Caco-2 (cell line): Measurements from ENCODE around the gene NUP85. TPM values are rescaled to one million over a fixed set of nuclear protein-coding genes. Genes with fewer than 3 reads are reported as not detected.

Source experiments
- BruUV-seq: library from RNA; stranded (reverse); fragments of 400-500 nt; replicated peaks from 2 replicates; lab custom pipeline; 2021; lab: Mats Ljungman, UMichigan
- CTCF ChIA-PET: fragments of 300-600 bp; sonication (Branson Sonifier 250); formaldehyde crosslinking; loops from one replicate; lab custom pipeline; 2022; ENCODE audit warnings: antibody characterized with exemption; lab: Charles Lee
- POLR2A ChIA-PET: fragments of 300-600 bp; sonication (Branson Sonifier 250); formaldehyde crosslinking; loops from one replicate; lab custom pipeline; 2022; ENCODE audit warnings: antibody characterized with exemption; lab: Charles Lee
- DNase-seq, 2 experiments: peaks; one replicate each; pipeline versions ENCODE4 v3.0.0 to v3.0.0-alpha.2; 2020 to 2022
- H3K27me3 ChIP-seq: replicated peaks from 2 replicates; pipeline ENCODE4 v1.6.0; 2011; ENCODE audit warnings: low read length; ENCODE audit not compliant: control insufficient read depth, insufficient read depth
- H3K36me3 ChIP-seq: 2 replicates; pipeline ENCODE4 v1.5.1; 2011; ENCODE audit warnings: low read length; ENCODE audit not compliant: control insufficient read depth, insufficient read depth
- H3K4me1 ChIP-seq: fragments of 250-450 bp; sonication (Bioruptor Pico); 2 replicates; pipeline ENCODE4 v1.5.1; 2020; ENCODE audit warnings: mild to moderate bottlenecking
- H3K4me3 ChIP-seq: 2 replicates; pipeline ENCODE4 v1.5.1; 2011; ENCODE audit warnings: low read depth, mild to moderate bottlenecking, control low read depth, low read length
- H3K9me3 ChIP-seq: fragments of 250-450 bp; sonication (Bioruptor Pico); 2 replicates; pipeline ENCODE4 v1.5.1; 2020; ENCODE audit warnings: mild to moderate bottlenecking, moderate library complexity
- H3K27ac Mint-ChIP-seq: one replicate; pipeline ENCODE4 v1.8.0; 2022; ENCODE audit warnings: mixed read lengths; ENCODE audit not compliant: unreplicated experiment
- H3K27me3 Mint-ChIP-seq: one replicate; pipeline ENCODE4 v1.8.0; 2022; ENCODE audit warnings: mixed read lengths; ENCODE audit not compliant: insufficient read depth, unreplicated experiment
- H3K36me3 Mint-ChIP-seq: one replicate; pipeline ENCODE4 v1.8.0; 2022; ENCODE audit warnings: mild to moderate bottlenecking, mixed read lengths; ENCODE audit not compliant: insufficient read depth, unreplicated experiment
- H3K4me1 Mint-ChIP-seq: one replicate; pipeline ENCODE4 v1.8.0; 2022; ENCODE audit warnings: low read depth, mixed read lengths; ENCODE audit not compliant: unreplicated experiment
- H3K4me3 Mint-ChIP-seq: one replicate; pipeline ENCODE4 v1.8.0; 2022; ENCODE audit warnings: mild to moderate bottlenecking, moderate library complexity, mixed read lengths; ENCODE audit not compliant: unreplicated experiment
- H3K9me3 Mint-ChIP-seq: one replicate; pipeline ENCODE4 v1.8.0; 2022; ENCODE audit warnings: mixed read lengths; ENCODE audit not compliant: unreplicated experiment
- CTCF ChIP-seq, 2 experiments: fragments of 200-600 bp in 1 of 2; IDR thresholded peaks; 1 replicate in 1 of 2; 2 replicates in 1 of 2; pipeline versions ENCODE4 v1.5.1 to v1.8.0; 2011 to 2022; ENCODE audit warnings: antibody characterized with exemption in 1 of 2, control low read depth in 1 of 2, inconsistent platforms in 1 of 2, low read depth in 1 of 2, low read length in 1 of 2, mild to moderate bottlenecking in 1 of 2, moderate library complexity in 1 of 2; ENCODE audit not compliant: insufficient read depth in 1 of 2, severe bottlenecking in 1 of 2, unreplicated experiment in 1 of 2
- intact Hi-C: fragments of 100-400 bp; cut with micrococcal nuclease; formaldehyde crosslinking; loops from one replicate; pipeline ENCODE4 v1.10.0; 2022; ENCODE audit not compliant: unreplicated experiment
- total RNA-seq: library from RNA; stranded (reverse); gene quantifications from 2 replicates; pipeline ENCODE4 v1.2.3, GENCODE V29; 2022

NUP85 gene
- total RNA-seq, 1 experiment from 2014 or later = 119 TPM

GRCh38 chr17:75269844-75270217, 64.4 kb downstream of the NUP85 start:
- BruUV-seq = no TSS peak
- POLR2A ChIA-PET = interaction anchor here (0.6 to 4.0 kb wide), 7 partner anchors 8 to 1280 kb away, joined by 3 to 48 read pairs (median 18); partner anchors contain the start of genes GGA3, GRB2, MRPS7 and NUP85
- peak overlapping the region; percentile 97 for H3K4me3 ChIP-seq
- H3K4me1 Mint-ChIP-seq = peaks cover 15% of the 10 kb centered on the region
- H3K4me3 Mint-ChIP-seq = peak overlapping the region; percentile 71
- no peaks in the 10 kb centered on the region for H3K27me3 ChIP-seq
- no peaks in the 10 kb centered on the region for H3K27me3 Mint-ChIP-seq
- no peak for DNase-seq
- no peaks in the 10 kb centered on the region for H3K9me3 ChIP-seq
- H3K27ac Mint-ChIP-seq = peak overlapping the region; percentile 84
- H3K36me3 ChIP-seq = peaks cover 12% of the 10 kb centered on the region
- H3K4me1 ChIP-seq = peaks cover 14% of the 10 kb centered on the region; the same call in 1 of the 2 replicates
- H3K9me3 Mint-ChIP-seq = no peaks in the 10 kb centered on the region
- intact Hi-C loops = loop anchor here (1.0 to 2.0 kb wide), 3 partner anchors 19 to 142 kb away; partner anchors contain the start of genes GRB2 and SLC25A19
- CTCF ChIA-PET = interaction anchor here (0.5 to 3.2 kb wide), 12 partner anchors 9 to 585 kb away, joined by 3 to 91 read pairs (median 14); partner anchors contain the start of genes GGA3, MRPS7, SLC25A19 and TMEM94
- H3K36me3 Mint-ChIP-seq = peaks cover 46% of the 10 kb centered on the region
- no peak for TF ChIP-seq CTCF (IDR thresholded peaks at IDR 0.05; ENCODE audit: insufficient read depth in 1 of 2, low read depth in 1 of 2, low read length in 1 of 2, severe bottlenecking in 1 of 2, unreplicated experiment in 1 of 2)

DNA sequence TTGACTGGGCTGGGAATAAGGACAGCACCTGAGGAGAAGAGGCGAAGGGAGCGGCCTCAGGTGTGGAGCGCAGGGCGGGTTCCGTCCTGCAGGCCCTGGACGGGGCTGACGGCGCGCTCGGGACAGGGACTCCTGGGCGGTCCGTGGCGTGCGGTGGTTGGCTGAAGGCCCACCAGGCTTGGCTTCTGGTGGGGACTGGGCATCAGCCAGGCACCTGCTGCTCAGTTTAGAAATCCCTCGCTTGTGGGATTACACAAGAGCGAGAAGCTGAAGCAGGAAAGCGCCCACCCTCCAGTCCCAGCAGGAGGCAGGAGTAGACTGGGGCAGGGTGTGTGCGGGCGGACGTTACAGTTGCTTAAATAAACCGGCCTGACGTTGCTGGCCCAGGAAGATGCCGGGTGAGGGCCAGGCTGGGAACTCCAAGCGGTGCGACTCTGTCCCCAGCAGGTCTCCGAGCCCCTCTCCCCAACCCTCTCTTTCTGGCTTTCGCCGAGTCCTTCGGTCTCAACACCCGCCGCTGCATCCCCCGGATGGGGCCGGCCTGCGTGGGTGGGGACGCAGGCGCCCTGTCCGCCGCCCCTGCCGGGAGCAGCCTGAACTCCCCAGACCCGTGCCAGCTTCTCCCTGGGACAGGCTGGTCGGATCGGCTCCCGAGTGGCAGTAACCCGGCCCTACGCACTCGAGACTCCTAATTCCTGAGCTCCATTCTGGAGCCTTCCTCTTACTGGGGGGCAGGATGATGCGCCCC, 64.9 kb downstream of the NUP85 start:
- Mint-ChIP-seq H3K27me3 (no peaks in the 10 kb centered on the region), H3K27ac (peak overlapping the region; percentile 84)
- CTCF ChIA-PET = interaction anchor here (0.5 to 3.2 kb wide), 40 partner anchors 7 to 585 kb away, joined by 3 to 91 read pairs (median 4); partner anchors contain the start of genes GGA3, GRB2, LLGL2 and MRPS7

More for the DNA sequence above, 64.9 kb downstream of the NUP85 start:
- Histone ChIP-seq H3K4me3 (peak overlapping the region; percentile 97), H3K9me3 (no peaks in the 10 kb centered on the region), H3K36me3 (peaks cover 11% of the 10 kb centered on the region), H3K4me1 (peaks cover 14% of the 10 kb centered on the region; the same call in 1 of the 2 replicates), H3K27me3 (no peaks in the 10 kb centered on the region)
- no TSS peak for BruUV-seq
- intact Hi-C loops = loop anchor here (1.0 to 2.0 kb wide), 3 partner anchors 18 to 142 kb away; partner anchors contain the start of genes GRB2 and SLC25A19
- Mint-ChIP-seq H3K9me3 (no peaks in the 10 kb centered on the region), H3K4me1 (peaks cover 15% of the 10 kb centered on the region), H3K36me3 (peaks cover 48% of the 10 kb centered on the region), H3K4me3 (peak overlapping the region; percentile 71)
- peak; percentile 22 to 67 for TF ChIP-seq CTCF (IDR thresholded peaks at IDR 0.05; ENCODE audit: insufficient read depth in 1 of 2, low read depth in 1 of 2, low read length in 1 of 2, severe bottlenecking in 1 of 2, unreplicated experiment in 1 of 2)
- POLR2A ChIA-PET = interaction anchor here (0.6 to 4.0 kb wide), 12 partner anchors 9 to 509 kb away, joined by 3 to 48 read pairs (median 4); partner anchors contain the start of genes GGA3, GRB2, MRPS7 and NUP85
- peak; percentile 84 to 85 for DNase-seq
